Stimulated activated naive CD8-positive, alpha-beta T cell treated with anti-CD3 and anti-CD28 coated beads, Interleukin-15, Interleukin-2, amounts not matched to agents 100 ng/mL and 50 ng/mL, for 24 hours (primary cell): ENCODE data around the gene PPIL1.

ENCODE experiments used
- H3K27ac Mint-ChIP-seq: one replicate; pipeline ENCODE4 v1.8.0; 2021; ENCODE audit warnings: mild to moderate bottlenecking, mixed read lengths
- H3K27me3 Mint-ChIP-seq: one replicate; pipeline ENCODE4 v1.8.0; 2021; ENCODE audit warnings: mixed read lengths
- H3K36me3 Mint-ChIP-seq: one replicate; pipeline ENCODE4 v1.8.0; 2021; ENCODE audit warnings: low read depth, mixed read lengths
- H3K4me1 Mint-ChIP-seq: one replicate; pipeline ENCODE4 v1.8.0; 2021; ENCODE audit warnings: low read depth, mixed read lengths
- H3K4me3 Mint-ChIP-seq: one replicate; pipeline ENCODE4 v1.8.0; 2021; ENCODE audit warnings: mild to moderate bottlenecking, mixed read lengths
- H3K9me3 Mint-ChIP-seq: one replicate; pipeline ENCODE4 v1.8.0; 2021; ENCODE audit warnings: mixed read lengths

Gene PPIL1

GRCh38 chr6:36838896-36839748 lies 35.5 kb downstream of the PPIL1 start, which contains the start of gene CPNE5:
CPNE5 (minus strand) TSS chr6:36839444; CDS start chr6:36839377, 67 bp downstream.
- Mint-ChIP-seq H3K27ac (no peak within 1 kb of the TSS), H3K9me3 (no peaks in the 10 kb centered on the region), H3K4me1 (peaks cover 11% of the 10 kb centered on the region), H3K27me3 (peaks cover 33% of the 10 kb centered on the region), H3K4me3 (peak within 1 kb of the TSS; percentile 67), H3K36me3 (no peaks in the 10 kb centered on the region)

GRCh38 chr6:36837686-36838085 lies 36.9 kb downstream of the PPIL1 start:
- no peaks in the 10 kb centered on the region for H3K36me3 Mint-ChIP-seq
- H3K9me3 Mint-ChIP-seq: no peaks in the 10 kb centered on the region
- no peak overlapping the region for H3K4me3 Mint-ChIP-seq
- peaks cover 11% of the 10 kb centered on the region for H3K4me1 Mint-ChIP-seq
- peaks cover 33% of the 10 kb centered on the region for H3K27me3 Mint-ChIP-seq
- no peak overlapping the region for H3K27ac Mint-ChIP-seq

DNA sequence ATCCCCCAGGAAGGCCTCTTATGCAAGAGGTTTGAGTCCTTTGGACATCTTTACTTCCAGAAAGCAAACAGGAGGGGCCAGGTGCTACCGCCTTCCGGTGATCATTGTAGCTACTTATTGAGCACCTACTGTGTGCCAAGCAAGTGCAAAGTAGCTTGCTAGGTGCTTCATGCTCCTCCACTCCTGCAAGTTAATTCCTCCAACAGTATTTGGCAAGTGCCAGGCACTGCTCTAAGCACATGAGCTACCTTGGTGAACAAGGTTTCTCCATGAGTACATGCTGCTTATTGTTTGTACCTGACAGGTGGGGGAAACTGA lies 37.6 kb downstream of the PPIL1 start:
- Mint-ChIP-seq H3K9me3 (no peaks in the 10 kb centered on the region), H3K4me1 (peaks cover 11% of the 10 kb centered on the region), H3K27ac (no peak overlapping the region), H3K27me3 (peaks cover 33% of the 10 kb centered on the region), H3K36me3 (no peaks in the 10 kb centered on the region), H3K4me3 (no peak overlapping the region)

- H3K9me3 Mint-ChIP-seq: no peaks in the 10 kb centered on the region
- H3K4me3 Mint-ChIP-seq: no peak overlapping the region
- no peaks in the 10 kb centered on the region for H3K36me3 Mint-ChIP-seq
- no peak overlapping the region for H3K27ac Mint-ChIP-seq
- peaks cover 33% of the 10 kb centered on the region for H3K27me3 Mint-ChIP-seq
- peaks cover 11% of the 10 kb centered on the region for H3K4me1 Mint-ChIP-seq
Observed at GRCh38 chr6:36836111-36837021, 38.2 kb downstream of the PPIL1 start.

DNA sequence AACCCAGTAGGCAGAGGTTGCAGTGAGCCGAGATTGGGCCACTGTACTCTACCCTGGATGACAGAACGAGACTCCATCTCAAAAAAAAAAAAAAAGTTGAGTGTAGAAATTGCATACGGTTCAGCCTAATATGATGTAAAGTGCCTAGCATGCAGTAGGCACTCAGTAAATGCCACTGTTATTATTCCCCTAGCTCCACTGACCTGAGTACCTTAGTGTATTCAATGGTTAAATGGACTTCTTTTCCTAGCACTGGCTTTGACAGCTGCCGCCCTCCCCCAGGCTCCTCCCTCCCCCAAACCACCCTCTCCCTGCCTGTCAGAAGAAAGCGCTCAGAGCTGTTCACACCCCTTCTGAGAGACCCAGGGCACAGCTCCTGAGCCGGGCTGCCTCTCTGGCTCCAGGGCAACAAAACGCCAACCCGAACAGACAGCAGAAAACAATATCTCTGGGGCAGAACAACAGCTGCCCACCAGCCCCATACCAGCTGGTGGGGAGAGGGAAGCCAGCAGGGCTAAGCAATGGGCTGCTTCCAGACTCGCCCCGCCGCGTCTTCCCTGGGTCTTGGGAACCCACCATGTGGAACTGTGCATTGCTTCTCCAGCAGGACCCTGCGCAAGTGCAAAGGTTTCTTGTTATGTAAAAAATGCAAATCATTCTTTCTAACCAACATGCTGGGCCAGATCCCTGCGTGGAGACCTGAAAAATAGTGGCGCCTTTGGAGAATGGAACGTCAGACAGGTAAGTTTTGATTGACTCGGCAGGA lies 39.8 kb downstream of the PPIL1 start:
- H3K9me3 Mint-ChIP-seq: no peaks in the 10 kb centered on the region
- peaks cover 22% of the 10 kb centered on the region for H3K27me3 Mint-ChIP-seq
- H3K4me1 Mint-ChIP-seq: peaks cover 3% of the 10 kb centered on the region
- H3K4me3 Mint-ChIP-seq: no peak overlapping the region
- no peak overlapping the region for H3K27ac Mint-ChIP-seq
- H3K36me3 Mint-ChIP-seq: no peaks in the 10 kb centered on the region

- H3K9me3 Mint-ChIP-seq: no peaks in the 10 kb centered on the region
Observed at GRCh38 chr6:36833182-36833789, 41.3 kb downstream of the PPIL1 start.

DNA sequence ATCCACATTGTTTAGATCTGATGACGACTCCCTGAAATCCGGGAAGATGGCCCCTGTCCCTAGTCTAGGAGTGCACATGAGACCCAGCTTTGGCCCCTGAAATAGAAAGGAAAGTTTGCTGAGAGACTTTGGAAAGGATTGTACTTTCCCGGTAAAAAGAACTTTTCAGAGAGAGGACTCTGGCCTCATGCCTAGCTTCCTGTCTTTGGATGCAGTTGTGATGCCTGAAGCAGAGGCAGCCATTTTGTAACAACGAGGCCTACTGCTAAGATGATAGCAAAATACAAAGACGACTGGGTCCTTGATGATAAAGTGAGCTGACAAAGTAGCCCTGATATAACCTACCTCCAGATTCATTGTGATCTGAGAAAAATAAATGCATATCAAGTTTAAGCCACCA lies 42.3 kb downstream of the PPIL1 start:
- no peaks in the 10 kb centered on the region for H3K9me3 Mint-ChIP-seq

More at GRCh38 chr6:36833182-36833789, 41.3 kb downstream of the PPIL1 start:
- no peaks in the 10 kb centered on the region for H3K4me1 Mint-ChIP-seq
- no peak overlapping the region for H3K4me3 Mint-ChIP-seq
- peaks cover 15% of the 10 kb centered on the region for H3K27me3 Mint-ChIP-seq
- H3K36me3 Mint-ChIP-seq: no peaks in the 10 kb centered on the region
- no peak overlapping the region for H3K27ac Mint-ChIP-seq

GRCh38 chr6:36830577-36830976 lies 44.0 kb downstream of the PPIL1 start:
- no peak overlapping the region for H3K27ac Mint-ChIP-seq

More for the DNA sequence above, 42.3 kb downstream of the PPIL1 start:
- H3K27ac Mint-ChIP-seq: no peak overlapping the region
- H3K27me3 Mint-ChIP-seq: peaks cover 8% of the 10 kb centered on the region
- no peaks in the 10 kb centered on the region for H3K36me3 Mint-ChIP-seq
- H3K4me3 Mint-ChIP-seq: no peak overlapping the region
- peaks cover 6% of the 10 kb centered on the region for H3K4me1 Mint-ChIP-seq

DNA sequence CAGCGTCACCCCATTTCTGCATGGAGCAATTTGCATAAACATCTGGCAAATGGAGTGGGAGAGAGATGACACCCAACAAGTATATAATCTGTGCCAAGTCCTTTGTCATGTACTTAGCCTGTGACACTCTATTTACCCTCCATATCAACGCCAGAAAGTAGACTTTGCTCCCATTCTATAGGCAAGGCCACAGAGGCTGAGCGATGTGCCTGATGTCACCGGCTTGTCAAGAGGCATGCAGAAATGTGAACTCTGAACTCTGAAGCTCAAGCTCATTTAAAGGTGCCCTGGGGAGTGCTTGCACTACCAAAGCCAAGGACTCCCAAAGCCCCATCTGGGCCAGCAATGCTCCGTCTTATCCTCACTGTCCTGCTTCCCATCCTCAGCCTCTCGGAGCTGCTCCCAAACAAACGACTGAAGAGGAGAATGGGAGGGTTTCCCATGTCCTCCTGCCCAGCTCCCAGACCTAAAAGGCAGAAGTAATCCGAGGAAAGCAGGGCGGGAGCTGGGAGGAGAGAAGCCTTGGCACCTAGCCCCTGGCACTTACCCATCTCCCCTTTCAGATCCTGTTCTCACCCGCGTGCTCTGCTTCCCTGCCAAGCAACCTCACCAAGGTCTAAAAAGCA lies 44.6 kb downstream of the PPIL1 start:
- Mint-ChIP-seq H3K36me3 (no peaks in the 10 kb centered on the region), H3K27ac (no peak overlapping the region), H3K4me3 (no peak overlapping the region), H3K9me3 (no peaks in the 10 kb centered on the region), H3K4me1 (peaks cover 7% of the 10 kb centered on the region), H3K27me3 (peaks cover 5% of the 10 kb centered on the region)

More at GRCh38 chr6:36830577-36830976, 44.0 kb downstream of the PPIL1 start:
- no peaks in the 10 kb centered on the region for H3K9me3 Mint-ChIP-seq
- peaks cover 9% of the 10 kb centered on the region for H3K27me3 Mint-ChIP-seq
- peaks cover 7% of the 10 kb centered on the region for H3K4me1 Mint-ChIP-seq
- H3K4me3 Mint-ChIP-seq: no peak overlapping the region
- no peaks in the 10 kb centered on the region for H3K36me3 Mint-ChIP-seq

GRCh38 chr6:36827261-36828079 lies 47.1 kb downstream of the PPIL1 start:
- no peak overlapping the region for H3K4me3 Mint-ChIP-seq
- peaks cover 7% of the 10 kb centered on the region for H3K4me1 Mint-ChIP-seq
- no peak overlapping the region for H3K27ac Mint-ChIP-seq

DNA sequence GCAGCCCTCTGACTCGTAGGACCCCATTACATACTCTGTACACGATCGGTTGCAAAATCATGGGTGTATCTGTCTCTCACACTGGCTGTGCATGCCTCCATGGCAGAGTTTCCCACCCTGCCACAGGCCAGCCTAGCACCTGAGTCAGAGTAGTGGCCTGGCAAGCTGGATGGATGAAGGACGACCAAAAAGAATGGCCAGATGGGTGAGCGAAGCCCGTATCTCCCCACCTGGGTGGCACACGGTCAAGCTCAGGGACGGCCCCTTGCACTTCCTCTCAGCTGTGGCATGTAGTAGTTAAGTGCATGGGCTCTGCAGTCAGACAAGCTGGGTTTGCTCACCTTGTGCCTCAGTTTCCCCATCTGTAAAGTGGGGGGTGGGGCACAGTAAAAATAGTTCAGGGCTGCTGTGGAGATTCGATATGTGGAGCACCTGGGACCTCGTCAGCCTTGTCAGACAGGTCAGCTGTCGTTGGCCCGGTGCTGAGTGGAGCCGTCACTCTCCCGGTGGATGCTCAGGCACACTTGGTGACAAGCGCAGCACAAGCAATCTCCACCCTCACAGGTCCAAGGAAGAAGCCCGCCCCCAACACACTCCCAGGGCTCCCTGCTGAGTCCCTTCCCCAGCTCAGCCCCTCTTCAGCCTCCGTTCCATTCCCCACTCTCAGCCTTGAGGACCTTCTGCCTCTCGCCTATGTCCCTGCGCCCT lies 47.9 kb downstream of the PPIL1 start:
- no peak overlapping the region for H3K4me3 Mint-ChIP-seq
- no peaks in the 10 kb centered on the region for H3K9me3 Mint-ChIP-seq
- H3K4me1 Mint-ChIP-seq: peaks cover 7% of the 10 kb centered on the region
- no peaks in the 10 kb centered on the region for H3K36me3 Mint-ChIP-seq
- no peak overlapping the region for H3K27ac Mint-ChIP-seq
- H3K27me3 Mint-ChIP-seq: peaks cover 4% of the 10 kb centered on the region

More at GRCh38 chr6:36827261-36828079, 47.1 kb downstream of the PPIL1 start:
- no peaks in the 10 kb centered on the region for H3K9me3 Mint-ChIP-seq
- no peaks in the 10 kb centered on the region for H3K36me3 Mint-ChIP-seq
- peaks cover 4% of the 10 kb centered on the region for H3K27me3 Mint-ChIP-seq

DNA sequence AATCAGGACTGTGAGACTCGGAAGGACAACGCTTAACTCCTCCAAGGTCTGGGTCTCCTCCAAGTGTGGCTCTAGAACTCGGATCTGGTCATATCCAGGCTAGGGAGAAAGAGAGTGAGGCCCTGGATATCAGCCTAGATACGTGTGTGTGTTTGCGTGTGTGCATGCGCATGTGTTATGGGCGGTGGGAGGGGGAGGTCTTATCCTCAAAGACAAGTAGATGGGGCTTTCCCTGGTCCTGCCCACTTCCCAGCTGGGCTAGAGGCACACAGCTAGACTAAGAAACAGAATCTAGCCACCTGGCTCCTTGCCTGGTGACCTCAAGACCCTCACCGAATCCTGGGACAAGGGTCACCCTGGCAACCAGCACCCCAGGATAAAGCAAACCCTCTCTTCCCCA lies 48.6 kb downstream of the PPIL1 start:
- H3K27ac Mint-ChIP-seq: no peak overlapping the region
- no peaks in the 10 kb centered on the region for H3K36me3 Mint-ChIP-seq

GRCh38 chr6:36825452-36825851 lies 49.2 kb downstream of the PPIL1 start:
- H3K9me3 Mint-ChIP-seq: no peaks in the 10 kb centered on the region
- peaks cover 7% of the 10 kb centered on the region for H3K4me1 Mint-ChIP-seq
- no peak overlapping the region for H3K27ac Mint-ChIP-seq
- H3K36me3 Mint-ChIP-seq: no peaks in the 10 kb centered on the region
- H3K27me3 Mint-ChIP-seq: peaks cover 4% of the 10 kb centered on the region
- H3K4me3 Mint-ChIP-seq: no peak overlapping the region

More for the DNA sequence above, 48.6 kb downstream of the PPIL1 start:
- H3K27me3 Mint-ChIP-seq: peaks cover 4% of the 10 kb centered on the region
- peaks cover 7% of the 10 kb centered on the region for H3K4me1 Mint-ChIP-seq
- H3K4me3 Mint-ChIP-seq: no peak overlapping the region
- no peaks in the 10 kb centered on the region for H3K9me3 Mint-ChIP-seq
